DOHH2 (cell line): ENCODE data around the gene COLQ.

Experiments
- H3F3A ChIP-seq: fragments of 200-600 bp; sonication (generic), shearing (Covaris generic); 2 replicates; pipeline ENCODE4 v1.6.0; 2016; ENCODE audit warnings: antibody characterized with exemption, mild to moderate bottlenecking; ENCODE audit not compliant: control insufficient read depth, insufficient read depth
- H3K27ac ChIP-seq: fragments of 200-600 bp; sonication (generic); 2 replicates; pipeline ENCODE4 v1.5.1; 2014; ENCODE audit warnings: low read depth, mild to moderate bottlenecking, low read length, moderate library complexity
- H3K27me3 ChIP-seq: fragments of 200-600 bp; sonication (generic); 2 replicates; pipeline ENCODE4 v1.6.1; 2014; ENCODE audit warnings: mild to moderate bottlenecking, low read length, mixed read lengths; ENCODE audit not compliant: control insufficient read depth
- H3K36me3 ChIP-seq: fragments of 200-600 bp; sonication (generic); 2 replicates; pipeline ENCODE4 v1.6.1; 2014; ENCODE audit warnings: mild to moderate bottlenecking, low read length, moderate library complexity, mixed read lengths; ENCODE audit not compliant: control insufficient read depth
- H3K4me1 ChIP-seq: fragments of 200-600 bp; sonication (generic); 2 replicates; pipeline ENCODE4 v1.6.1; 2014; ENCODE audit warnings: mild to moderate bottlenecking, low read length, mixed read lengths; ENCODE audit not compliant: control insufficient read depth
- H3K4me2 ChIP-seq: fragments of 200-600 bp; sonication (generic); 2 replicates; pipeline ENCODE4 v1.6.0; 2014; ENCODE audit warnings: mild to moderate bottlenecking, low read length, moderate library complexity
- H3K4me3 ChIP-seq: fragments of 200-600 bp; sonication (generic); 2 replicates; pipeline ENCODE4 v1.5.1; 2014; ENCODE audit warnings: mild to moderate bottlenecking, low read length, mixed read lengths
- H3K79me2 ChIP-seq: fragments of 200-600 bp; sonication (generic); 2 replicates; pipeline ENCODE4 v1.6.1; 2014; ENCODE audit warnings: mild to moderate bottlenecking, low read length, mixed read lengths; ENCODE audit not compliant: control insufficient read depth
- H3K9me2 ChIP-seq: fragments of 200-600 bp; sonication (generic); replicated peaks from 2 replicates; pipeline ENCODE4 v1.6.1; 2014; ENCODE audit warnings: mild to moderate bottlenecking, low read length, mixed read lengths; ENCODE audit not compliant: control insufficient read depth
- H3K9me3 ChIP-seq: fragments of 200-600 bp; sonication (generic); 2 replicates; pipeline ENCODE4 v1.6.1; 2014; ENCODE audit warnings: antibody characterized with exemption, low read length, mixed read lengths; ENCODE audit not compliant: control insufficient read depth, insufficient read depth
- H4K20me1 ChIP-seq: fragments of 200-600 bp; sonication (generic); 2 replicates; pipeline ENCODE4 v1.6.0; 2014; ENCODE audit warnings: low read depth, mild to moderate bottlenecking, antibody characterized with exemption, low read length, moderate library complexity; ENCODE audit not compliant: control insufficient read depth, insufficient read depth
- CTCF ChIP-seq: fragments of 200-600 bp; sonication (generic); IDR thresholded peaks from one replicate; pipeline ENCODE4 v1.5.1; 2014; ENCODE audit warnings: antibody characterized with exemption, mild to moderate bottlenecking, low read depth, low read length; ENCODE audit not compliant: poor library complexity, severe bottlenecking
- EZH2phosphoT487 ChIP-seq: fragments of 200-600 bp; sonication (generic); IDR thresholded peaks from 2 replicates; pipeline ENCODE4 v1.6.1; 2017; ENCODE audit warnings: borderline replicate concordance, mild to moderate bottlenecking, antibody characterized with exemption, low read length, moderate library complexity, mixed read lengths

Gene COLQ

GRCh38 chr3:15495461-15496340 is 25.8 kb downstream of the COLQ start:
- H3K27me3 ChIP-seq, result peaks cover 10% of the 10 kb centered on the region; the same call in 1 of the 2 replicates
- no peaks in the 10 kb centered on the region for H3K4me1 ChIP-seq
- H3K9me2 ChIP-seq, result no peaks in the 10 kb centered on the region
- no peaks in the 10 kb centered on the region for H3K36me3 ChIP-seq
- H3K4me3 ChIP-seq, result no peak overlapping the region
- H4K20me1 ChIP-seq, result no peaks in the 10 kb centered on the region
- no peak for TF ChIP-seq CTCF
- TF ChIP-seq EZH2phosphoT487, result no peak
- no peaks in the 10 kb centered on the region for H3F3A ChIP-seq
- H3K79me2 ChIP-seq, result no peaks in the 10 kb centered on the region
- H3K4me2 ChIP-seq, result no peak overlapping the region
- H3K9me3 ChIP-seq, result no peaks in the 10 kb centered on the region
- H3K27ac ChIP-seq, result no peak overlapping the region

- Histone ChIP-seq H3K9me3 (no peaks in the 10 kb centered on the region), H3K27me3 (no peaks in the 10 kb centered on the region), H3K4me2 (no peak overlapping the region), H3K27ac (no peak overlapping the region), H3F3A (no peaks in the 10 kb centered on the region), H3K79me2 (no peaks in the 10 kb centered on the region), H3K9me2 (no peaks in the 10 kb centered on the region), H3K4me1 (no peaks in the 10 kb centered on the region), H3K36me3 (no peaks in the 10 kb centered on the region), H4K20me1 (no peaks in the 10 kb centered on the region), H3K4me3 (no peak overlapping the region)
- no peak for TF ChIP-seq EZH2phosphoT487
- no peak for TF ChIP-seq CTCF
These were observed 28.1 kb downstream of the COLQ start for GRCh38 chr3:15493436-15493835.

- Histone ChIP-seq H3K36me3 (no peaks in the 10 kb centered on the region), H3F3A (no peaks in the 10 kb centered on the region), H3K9me2 (no peaks in the 10 kb centered on the region), H3K27me3 (no peaks in the 10 kb centered on the region), H3K4me3 (no peak overlapping the region), H3K27ac (no peak overlapping the region), H3K4me1 (no peaks in the 10 kb centered on the region), H3K4me2 (no peak overlapping the region), H3K9me3 (no peaks in the 10 kb centered on the region), H4K20me1 (no peaks in the 10 kb centered on the region), H3K79me2 (no peaks in the 10 kb centered on the region)
- TF ChIP-seq EZH2phosphoT487, result no peak
- TF ChIP-seq CTCF, result no peak
These were observed 28.6 kb downstream of the COLQ start for GRCh38 chr3:15492847-15493360.
